A549 (cell line): Measurements from ENCODE around the gene KANSL1.

Experiments used
- BCL3 ChIP-seq: fragments of >200 bp; sonication (Bioruptor Twin); formaldehyde crosslinking; IDR thresholded peaks from 3 replicates; pipeline ENCODE4 v1.6.1; 2016
- BHLHE40 ChIP-seq: IDR thresholded peaks from 2 replicates; pipeline ENCODE4 v1.6.1; 2012; ENCODE audit warnings: low read depth, low read length, inconsistent platforms
- CHD2 ChIP-seq: fragments of 150-350 bp; IDR thresholded peaks from 2 replicates; pipeline ENCODE4 v1.6.1; 2014; ENCODE audit warnings: low read length; ENCODE audit not compliant: partially characterized antibody
- CTCF ChIP-seq: fragments of >200 bp; sonication (Bioruptor Twin); formaldehyde crosslinking; IDR thresholded peaks from 3 replicates; pipeline ENCODE4 v1.5.1; 2016
- JUN ChIP-seq, 2 experiments: fragments of >200 bp; sonication (Bioruptor Twin); formaldehyde crosslinking; IDR thresholded peaks; 2 replicates in 1 of 2; 3 replicates in 1 of 2; pipeline ENCODE4 v1.6.1; 2016 to 2017
- POLR2A ChIP-seq: IDR thresholded peaks from 2 replicates; pipeline ENCODE4 v1.6.1; 2012; ENCODE audit warnings: mild to moderate bottlenecking, low read length

- TF ChIP-seq CTCF (no peak), JUN (IDR thresholded peaks at IDR 0.05) (no peak), POLR2A (no peak), BHLHE40 (no peak), BCL3 (no peak), CHD2 (no peak)
Measured at GRCh38 chr17:46013127-46013501, 180.1 kb downstream of the KANSL1 start.
